Measurements from ENCODE around the gene PALLD.

DNA sequence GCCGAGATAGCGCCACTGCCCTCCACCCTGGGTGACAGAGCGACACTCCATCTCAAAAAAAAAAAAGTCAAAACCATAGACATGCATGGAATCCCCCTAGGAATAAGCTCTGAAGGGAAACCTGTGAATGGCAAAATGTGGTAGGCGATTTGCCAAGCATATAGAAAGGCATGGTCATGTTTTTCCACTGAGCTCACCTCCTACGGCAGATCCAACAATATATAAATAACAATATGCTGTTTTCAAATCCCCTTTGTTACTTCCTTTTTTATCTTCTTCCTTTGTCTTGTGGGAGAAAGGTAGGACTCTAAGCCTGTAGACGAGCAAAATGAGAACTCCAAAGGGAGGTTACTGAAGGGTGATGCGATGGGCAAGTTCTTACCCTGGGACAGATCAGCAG is 219.0 kb downstream of the PALLD start:
- TF ChIP-seq CTCF (optimal IDR thresholded peaks at IDR 0.05 in 1 of 3, IDR thresholded peaks at IDR 0.05 in 1 of 3, conservative IDR thresholded peaks at IDR 0.05 in 1 of 3; ENCODE audit: extremely low read depth in 1 of 3, insufficient read depth in 2 of 3, low read length in 3 of 3) (no peak), EZH2 (IDR thresholded peaks at IDR 0.05; ENCODE audit: low read length) (no peak)

Measured in keratinocyte (primary cell).